HEK293 (cell line): Measurements from ENCODE around the gene DYNLL1.

Source experiments
- GFI1B ChIP-seq: fragments of 450-650 bp; formaldehyde crosslinking; IDR thresholded peaks from 2 replicates; pipeline ENCODE4 v1.5.1; 2016; ENCODE audit warnings: missing biosample characterization, missing genetic modification characterization
- HOXD13 ChIP-seq: sonication (generic); formaldehyde crosslinking; IDR thresholded peaks from 2 replicates; pipeline ENCODE4 v1.8.0; 2022; ENCODE audit warnings: missing genetic modification reagents, borderline replicate concordance
- KLF10 ChIP-seq: fragments of 450-650 bp; IDR thresholded peaks from 2 replicates; pipeline ENCODE4 v1.5.1; 2018; ENCODE audit warnings: missing biosample characterization, mild to moderate bottlenecking, missing genetic modification characterization
- RBAK ChIP-seq: fragments of 450-650 bp; formaldehyde crosslinking; IDR thresholded peaks from 2 replicates; pipeline ENCODE4 v1.5.1; 2016; ENCODE audit warnings: missing biosample characterization, missing genetic modification characterization
- ZBTB1 ChIP-seq: fragments of 450-650 bp; formaldehyde crosslinking; IDR thresholded peaks from 2 replicates; pipeline ENCODE4 v1.5.1; 2016; ENCODE audit warnings: missing biosample characterization, missing genetic modification characterization
- ZFP37 ChIP-seq: fragments of 450-650 bp; formaldehyde crosslinking; IDR thresholded peaks from 2 replicates; pipeline ENCODE4 v1.5.1; 2016; ENCODE audit warnings: missing biosample characterization, missing genetic modification characterization
- ZNF112 ChIP-seq: fragments of 450-650 bp; formaldehyde crosslinking; IDR thresholded peaks from 2 replicates; pipeline ENCODE4 v1.5.0; 2017; ENCODE audit warnings: missing biosample characterization, missing genetic modification characterization
- ZNF155 ChIP-seq: fragments of 450-650 bp; formaldehyde crosslinking; IDR thresholded peaks from 2 replicates; pipeline ENCODE4 v1.5.1; 2016; ENCODE audit warnings: missing biosample characterization, missing genetic modification characterization
- ZNF157 ChIP-seq: fragments of 450-650 bp; formaldehyde crosslinking; IDR thresholded peaks from 2 replicates; pipeline ENCODE4 v1.5.1; 2016; ENCODE audit warnings: missing biosample characterization, missing genetic modification characterization
- ZNF16 ChIP-seq: fragments of 450-650 bp; formaldehyde crosslinking; IDR thresholded peaks from 2 replicates; pipeline ENCODE4 v1.5.1; 2016; ENCODE audit warnings: low read depth, missing biosample characterization, missing genetic modification characterization
- ZNF169 ChIP-seq: fragments of 450-650 bp; formaldehyde crosslinking; IDR thresholded peaks from 2 replicates; pipeline ENCODE4 v1.5.1; 2016; ENCODE audit warnings: missing biosample characterization, missing genetic modification characterization
- ZNF214 ChIP-seq: fragments of 450-650 bp; formaldehyde crosslinking; IDR thresholded peaks from 2 replicates; pipeline ENCODE4 v1.5.1; 2017; ENCODE audit warnings: missing biosample characterization, mild to moderate bottlenecking, missing genetic modification characterization, borderline replicate concordance
- ZNF24 ChIP-seq: fragments of 450-650 bp; formaldehyde crosslinking; IDR thresholded peaks from 2 replicates; pipeline ENCODE4 v1.5.1; 2016; ENCODE audit warnings: missing biosample characterization, missing genetic modification characterization
- ZNF311 ChIP-seq: fragments of 450-650 bp; formaldehyde crosslinking; IDR thresholded peaks from 2 replicates; pipeline ENCODE4 v1.5.1; 2017; ENCODE audit warnings: missing biosample characterization, missing genetic modification characterization, borderline replicate concordance
- ZNF354C ChIP-seq: fragments of 450-650 bp; formaldehyde crosslinking; IDR thresholded peaks from 2 replicates; pipeline ENCODE4 v1.5.1; 2016; ENCODE audit warnings: missing biosample characterization, missing genetic modification characterization, low read depth, borderline replicate concordance
- ZNF391 ChIP-seq: fragments of 450-650 bp; formaldehyde crosslinking; IDR thresholded peaks from 2 replicates; pipeline ENCODE4 v1.5.1; 2016; ENCODE audit warnings: low read depth, missing biosample characterization, missing genetic modification characterization, borderline replicate concordance
- ZNF48 ChIP-seq: fragments of 450-650 bp; formaldehyde crosslinking; IDR thresholded peaks from 2 replicates; pipeline ENCODE4 v1.5.1; 2016; ENCODE audit warnings: missing biosample characterization, missing genetic modification characterization
- ZNF518A ChIP-seq: fragments of 450-650 bp; formaldehyde crosslinking; conservative IDR thresholded peaks from 2 replicates; pipeline ENCODE4 v1.5.1; 2016; ENCODE audit warnings: low read depth, missing biosample characterization, missing genetic modification characterization
- ZNF549 ChIP-seq: fragments of 450-650 bp; IDR thresholded peaks from 2 replicates; pipeline ENCODE4 v1.5.1; 2018; ENCODE audit warnings: missing biosample characterization, missing genetic modification characterization, mild to moderate bottlenecking, inconsistent platforms, moderate library complexity
- ZNF580 ChIP-seq: fragments of 450-650 bp; formaldehyde crosslinking; IDR thresholded peaks from 2 replicates; pipeline ENCODE4 v1.5.1; 2016; ENCODE audit warnings: missing biosample characterization, missing genetic modification characterization
- ZNF596 ChIP-seq: fragments of 450-650 bp; IDR thresholded peaks from 2 replicates; pipeline ENCODE4 v1.5.0; 2018; ENCODE audit warnings: missing biosample characterization, mild to moderate bottlenecking, missing genetic modification characterization, moderate library complexity
- ZNF621 ChIP-seq: fragments of 450-650 bp; formaldehyde crosslinking; IDR thresholded peaks from 2 replicates; pipeline ENCODE4 v1.5.1; 2017; ENCODE audit warnings: missing biosample characterization, missing genetic modification characterization
- ZNF664 ChIP-seq: fragments of 450-650 bp; formaldehyde crosslinking; IDR thresholded peaks from 2 replicates; pipeline ENCODE4 v1.5.1; 2016; ENCODE audit warnings: missing biosample characterization, missing genetic modification characterization
- ZNF707 ChIP-seq: fragments of 450-650 bp; formaldehyde crosslinking; IDR thresholded peaks from 2 replicates; pipeline ENCODE4 v1.5.1; 2016; ENCODE audit warnings: missing biosample characterization, missing genetic modification characterization
- ZNF785 ChIP-seq: fragments of 450-650 bp; formaldehyde crosslinking; IDR thresholded peaks from 2 replicates; pipeline ENCODE4 v1.5.1; 2016; ENCODE audit warnings: missing biosample characterization, missing genetic modification characterization
- TF ChIP-seq, protein P1 (sequence below): fragments of 450-650 bp; formaldehyde crosslinking; IDR thresholded peaks from 2 replicates; pipeline ENCODE4 v1.5.1; 2016; ENCODE audit warnings: missing biosample characterization, missing genetic modification characterization
- TF ChIP-seq, protein P2 (sequence below): fragments of 450-650 bp; formaldehyde crosslinking; IDR thresholded peaks from 2 replicates; pipeline ENCODE4 v1.5.1; 2016; ENCODE audit warnings: missing biosample characterization, missing genetic modification characterization, borderline replicate concordance

DYNLL1 gene

DNA sequence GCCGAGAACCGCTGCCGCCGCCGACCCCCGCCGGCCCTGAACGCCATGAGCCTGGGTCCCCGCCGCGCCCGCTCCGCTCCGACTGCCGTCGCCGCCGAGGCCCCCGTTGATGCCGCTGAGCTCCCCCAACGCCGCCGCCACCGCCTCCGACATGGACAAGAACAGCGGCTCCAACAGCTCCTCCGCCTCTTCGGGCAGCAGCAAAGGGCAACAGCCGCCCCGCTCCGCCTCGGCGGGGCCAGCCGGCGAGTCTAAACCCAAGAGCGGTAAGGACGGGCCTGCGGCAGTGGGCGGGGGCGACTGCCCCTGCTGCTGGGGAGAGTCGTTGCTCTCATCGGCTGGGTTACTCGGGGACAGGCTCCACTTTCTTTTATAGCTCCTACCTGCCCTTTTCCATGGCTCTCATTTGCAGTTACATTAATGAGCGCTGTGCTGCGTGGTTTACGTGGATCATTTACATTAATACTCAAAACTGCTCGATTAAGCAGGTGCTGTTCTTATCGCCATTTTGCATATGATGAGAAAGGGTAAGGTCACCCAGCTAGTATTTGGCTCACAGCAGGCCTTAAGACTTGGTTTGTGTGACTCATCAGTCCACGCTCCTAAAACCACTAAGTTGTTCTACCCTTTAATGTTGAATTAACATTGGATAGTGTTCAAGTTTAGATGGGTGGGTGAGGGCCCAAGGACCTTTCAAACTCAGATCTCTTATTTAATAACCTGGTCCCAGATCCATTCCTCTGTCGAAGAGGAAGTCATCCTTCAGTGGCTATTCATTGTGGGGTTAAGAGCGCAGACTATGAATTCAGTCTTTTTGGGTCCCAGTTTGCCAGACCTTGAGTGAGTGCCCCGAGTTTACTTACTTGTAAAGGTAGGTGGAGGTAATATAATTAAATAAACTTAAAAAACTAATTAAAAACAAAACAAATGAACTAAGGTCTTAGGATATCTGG, 39.1 kb downstream of the DYNLL1 start (continued):
- TF ChIP-seq HOXD13 (CRISPR knock-in tag) (no peak), ZNF112 (no peak), RBAK (tag by site-specific recombination) (no peak), ZNF518A (tag by site-specific recombination) (no peak), ZFP37 (tag by site-specific recombination) (peak; percentile 52; the same call in 1 of the 2 replicates), ZNF354C (tag by site-specific recombination) (no peak), ZNF311 (tag by site-specific recombination) (no peak), ZNF707 (tag by site-specific recombination) (no peak), ZNF157 (tag by site-specific recombination) (no peak), ZNF48 (tag by site-specific recombination) (no peak), ZNF214 (tag by site-specific recombination) (no peak), ZNF24 (no peak), ZNF664 (tag by site-specific recombination) (no peak), KLF10 (tag by site-specific recombination) (0 out of 2 replicates have a peak, but pooled peaks have one; percentile 12), ZNF596 (no peak), ZNF391 (no peak), ZNF169 (tag by site-specific recombination) (no peak), ZNF549 (tag by site-specific recombination) (no peak), ZNF16 (tag by site-specific recombination) (no peak), ZNF785 (tag by site-specific recombination) (no peak), GFI1B (tag by site-specific recombination) (no peak), ZNF155 (tag by site-specific recombination) (no peak), ZNF621 (tag by site-specific recombination) (no peak), ZBTB1 (tag by site-specific recombination) (no peak), ZNF580 (tag by site-specific recombination) (no peak)
- TF ChIP-seq, protein P1, sequence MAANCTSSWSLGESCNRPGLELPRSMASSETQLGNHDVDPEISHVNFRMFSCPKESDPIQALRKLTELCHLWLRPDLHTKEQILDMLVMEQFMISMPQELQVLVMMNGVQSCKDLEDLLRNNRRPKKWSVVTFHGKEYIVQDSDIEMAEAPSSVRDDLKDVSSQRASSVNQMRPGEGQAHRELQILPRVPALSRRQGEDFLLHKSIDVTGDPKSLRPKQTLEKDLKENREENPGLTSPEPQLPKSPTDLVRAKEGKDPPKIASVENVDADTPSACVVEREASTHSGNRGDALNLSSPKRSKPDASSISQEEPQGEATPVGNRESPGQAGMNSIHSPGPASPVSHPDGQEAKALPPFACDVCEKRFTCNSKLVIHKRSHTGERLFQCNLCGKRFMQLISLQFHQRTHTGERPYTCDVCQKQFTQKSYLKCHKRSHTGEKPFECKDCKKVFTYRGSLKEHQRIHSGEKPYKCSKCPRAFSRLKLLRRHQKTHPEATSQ (tag by site-specific recombination): no peak
- TF ChIP-seq, protein P2, sequence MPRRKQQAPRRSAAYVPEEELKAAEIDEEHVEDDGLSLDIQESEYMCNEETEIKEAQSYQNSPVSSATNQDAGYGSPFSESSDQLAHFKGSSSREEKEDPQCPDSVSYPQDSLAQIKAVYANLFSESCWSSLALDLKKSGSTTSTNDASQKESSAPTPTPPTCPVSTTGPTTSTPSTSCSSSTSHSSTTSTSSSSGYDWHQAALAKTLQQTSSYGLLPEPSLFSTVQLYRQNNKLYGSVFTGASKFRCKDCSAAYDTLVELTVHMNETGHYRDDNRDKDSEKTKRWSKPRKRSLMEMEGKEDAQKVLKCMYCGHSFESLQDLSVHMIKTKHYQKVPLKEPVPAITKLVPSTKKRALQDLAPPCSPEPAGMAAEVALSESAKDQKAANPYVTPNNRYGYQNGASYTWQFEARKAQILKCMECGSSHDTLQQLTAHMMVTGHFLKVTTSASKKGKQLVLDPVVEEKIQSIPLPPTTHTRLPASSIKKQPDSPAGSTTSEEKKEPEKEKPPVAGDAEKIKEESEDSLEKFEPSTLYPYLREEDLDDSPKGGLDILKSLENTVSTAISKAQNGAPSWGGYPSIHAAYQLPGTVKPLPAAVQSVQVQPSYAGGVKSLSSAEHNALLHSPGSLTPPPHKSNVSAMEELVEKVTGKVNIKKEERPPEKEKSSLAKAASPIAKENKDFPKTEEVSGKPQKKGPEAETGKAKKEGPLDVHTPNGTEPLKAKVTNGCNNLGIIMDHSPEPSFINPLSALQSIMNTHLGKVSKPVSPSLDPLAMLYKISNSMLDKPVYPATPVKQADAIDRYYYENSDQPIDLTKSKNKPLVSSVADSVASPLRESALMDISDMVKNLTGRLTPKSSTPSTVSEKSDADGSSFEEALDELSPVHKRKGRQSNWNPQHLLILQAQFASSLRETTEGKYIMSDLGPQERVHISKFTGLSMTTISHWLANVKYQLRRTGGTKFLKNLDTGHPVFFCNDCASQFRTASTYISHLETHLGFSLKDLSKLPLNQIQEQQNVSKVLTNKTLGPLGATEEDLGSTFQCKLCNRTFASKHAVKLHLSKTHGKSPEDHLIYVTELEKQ: no peak
